ENCODE measurements around the gene C16orf90. TPM values are rescaled to one million over a fixed set of nuclear protein-coding genes. Genes with fewer than 3 reads are reported as not detected.

Gene C16orf90
- polyA plus RNA-seq, 1 of the 3 experiments (the other 2 are of a cell fraction): not detected

DNA sequence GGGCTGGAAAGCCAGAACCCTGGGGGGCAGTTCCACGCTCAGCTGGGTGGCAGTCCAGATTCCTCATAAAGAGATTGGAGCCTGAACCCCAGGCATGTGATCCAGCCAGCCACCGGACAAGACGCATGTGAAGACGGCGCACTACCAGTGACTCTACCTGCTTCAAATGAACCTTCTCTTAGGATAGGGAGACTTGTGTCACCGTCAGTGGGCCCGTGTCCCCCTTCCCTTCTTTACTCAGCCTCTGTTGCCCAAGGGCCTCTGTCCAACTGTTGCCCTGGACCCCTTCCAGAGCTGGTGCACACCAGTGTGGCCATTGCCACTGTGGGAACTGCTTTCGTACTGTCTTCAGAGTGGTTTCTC is 23.7 kb upstream of the C16orf90 start (continued):
- TF ChIP-seq, protein P1, sequence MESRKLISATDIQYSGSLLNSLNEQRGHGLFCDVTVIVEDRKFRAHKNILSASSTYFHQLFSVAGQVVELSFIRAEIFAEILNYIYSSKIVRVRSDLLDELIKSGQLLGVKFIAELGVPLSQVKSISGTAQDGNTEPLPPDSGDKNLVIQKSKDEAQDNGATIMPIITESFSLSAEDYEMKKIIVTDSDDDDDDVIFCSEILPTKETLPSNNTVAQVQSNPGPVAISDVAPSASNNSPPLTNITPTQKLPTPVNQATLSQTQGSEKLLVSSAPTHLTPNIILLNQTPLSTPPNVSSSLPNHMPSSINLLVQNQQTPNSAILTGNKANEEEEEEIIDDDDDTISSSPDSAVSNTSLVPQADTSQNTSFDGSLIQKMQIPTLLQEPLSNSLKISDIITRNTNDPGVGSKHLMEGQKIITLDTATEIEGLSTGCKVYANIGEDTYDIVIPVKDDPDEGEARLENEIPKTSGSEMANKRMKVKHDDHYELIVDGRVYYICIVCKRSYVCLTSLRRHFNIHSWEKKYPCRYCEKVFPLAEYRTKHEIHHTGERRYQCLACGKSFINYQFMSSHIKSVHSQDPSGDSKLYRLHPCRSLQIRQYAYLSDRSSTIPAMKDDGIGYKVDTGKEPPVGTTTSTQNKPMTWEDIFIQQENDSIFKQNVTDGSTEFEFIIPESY (IDR thresholded peaks at IDR 0.05; ENCODE audit: borderline replicate concordance, low read depth): no peak
- TF ChIP-seq RXRA (IDR thresholded peaks at IDR 0.05; ENCODE audit: borderline replicate concordance, low read depth) (no peak), RAD21 (IDR thresholded peaks at IDR 0.05; ENCODE audit: low read length) (no peak), RFX5 (IDR thresholded peaks at IDR 0.05; ENCODE audit: low read length) (no peak), SMC3 (IDR thresholded peaks at IDR 0.05; ENCODE audit: low read depth, low read length) (no peak), JUND (IDR thresholded peaks at IDR 0.05) (no peak), REST (IDR thresholded peaks at IDR 0.05; ENCODE audit: low read depth, low read length) (no peak)
- TF ChIP-seq, protein P2, sequence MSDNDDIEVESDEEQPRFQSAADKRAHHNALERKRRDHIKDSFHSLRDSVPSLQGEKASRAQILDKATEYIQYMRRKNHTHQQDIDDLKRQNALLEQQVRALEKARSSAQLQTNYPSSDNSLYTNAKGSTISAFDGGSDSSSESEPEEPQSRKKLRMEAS (IDR thresholded peaks at IDR 0.05; ENCODE audit: low read depth): no peak

DNA sequence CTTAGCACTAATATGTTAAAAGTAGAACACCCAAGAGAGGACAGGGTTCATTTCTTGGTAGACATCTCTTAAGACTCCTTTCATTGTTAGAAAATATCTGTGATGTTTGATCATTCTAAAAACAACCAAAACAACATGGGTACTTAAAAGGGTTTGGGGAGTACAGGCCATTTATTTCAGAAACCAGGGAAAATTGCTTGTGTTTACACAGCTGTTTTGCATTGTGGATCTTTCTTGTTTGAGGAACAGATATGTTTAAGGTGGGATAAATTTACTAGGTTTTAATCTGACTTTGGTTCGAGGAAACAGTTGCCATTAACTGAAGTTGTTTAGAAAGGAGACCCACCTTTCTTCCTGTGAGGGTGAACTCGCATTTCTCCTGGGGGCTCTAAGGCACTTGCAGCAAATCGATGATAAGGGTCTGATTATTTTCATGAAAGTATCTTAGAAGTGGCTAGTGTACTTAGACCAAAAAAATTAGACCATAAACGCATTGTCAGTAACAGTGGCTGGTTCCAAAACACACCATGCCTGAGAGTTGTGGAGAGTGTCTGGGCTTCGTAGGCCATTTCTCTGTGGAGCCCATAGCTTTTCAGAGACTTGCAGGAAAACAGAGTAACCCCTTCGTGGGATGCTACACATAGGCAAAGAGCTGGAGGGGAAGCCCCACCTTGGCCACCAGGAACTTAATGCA is 23.1 kb upstream of the C16orf90 start:
- Histone ChIP-seq H3F3A (replicated peaks; ENCODE audit: insufficient read depth) (peaks cover 3% of the 10 kb centered on the region), H2AFZ (ENCODE audit: low read depth) (no peak overlapping the region), H3K9ac (no peak overlapping the region), H3K27ac (ENCODE audit: low read depth in 2 of 2, low read length in 1 of 2) (no peak overlapping the region), H3K9me2 (no peaks in the 10 kb centered on the region), H3K36me3 (replicated peaks in 1 of 2; ENCODE audit: control insufficient read depth in 1 of 2, insufficient read depth in 2 of 2, low read length in 1 of 2) (peaks cover 42 to 70% of the 10 kb centered on the region in 2 experiments), H3K4me2 (no peak overlapping the region), H3K4me1 (ENCODE audit: control insufficient read depth in 1 of 2, insufficient read depth in 2 of 2, low read depth in 1 of 2, low read length in 1 of 2) (no peaks in the 10 kb centered on the region; a peak in 1 of 4 replicates), H3K79me2 (ENCODE audit: insufficient read depth) (no peaks in the 10 kb centered on the region), H3K27me3 (ENCODE audit: insufficient read depth) (no peaks in the 10 kb centered on the region), H3K9me3 (no peaks in the 10 kb centered on the region), H3K4me3 (ENCODE audit: low read depth in 2 of 2, low read length in 1 of 2) (no peak overlapping the region), H4K20me1 (ENCODE audit: insufficient read depth) (no peaks in the 10 kb centered on the region)
- DNase-seq: no peak
- 87% methylated on average over 6 of the region's 6 CpGs for WGBS (ENCODE audit: low lambda C conversion rate)
- ChIA-PET POLR2A (no interaction called here), CTCF (interaction anchor here (0.8 kb wide), 1 partner anchor 17 kb away, joined by 3 read pairs; the partner anchor contains the start of gene CLUAP1)
- no peak for TF ChIP-seq FOXM1 (IDR thresholded peaks at IDR 0.05; ENCODE audit: low read depth)
- TF ChIP-seq REST (IDR thresholded peaks at IDR 0.05; ENCODE audit: low read depth, low read length): no peak
- TF ChIP-seq SIN3A (IDR thresholded peaks at IDR 0.05; ENCODE audit: borderline replicate concordance, low read depth, low read length): no peak
- no peak for TF ChIP-seq POLR2AphosphoS5 (IDR thresholded peaks at IDR 0.05; ENCODE audit: low read depth, low read length)
- TF ChIP-seq CTCF (IDR thresholded peaks at IDR 0.05): no peak
- TF ChIP-seq YY1 (IDR thresholded peaks at IDR 0.05; ENCODE audit: low read depth): no peak
- TF ChIP-seq JUND (IDR thresholded peaks at IDR 0.05): no peak

All from SK-N-SH (cell line).